ENCODE results near the gene SLC12A5. TPM values are rescaled to one million over a fixed set of nuclear protein-coding genes. Genes with fewer than 3 reads are reported as not detected.

Gene SLC12A5
- not detected for total RNA-seq

DNA sequence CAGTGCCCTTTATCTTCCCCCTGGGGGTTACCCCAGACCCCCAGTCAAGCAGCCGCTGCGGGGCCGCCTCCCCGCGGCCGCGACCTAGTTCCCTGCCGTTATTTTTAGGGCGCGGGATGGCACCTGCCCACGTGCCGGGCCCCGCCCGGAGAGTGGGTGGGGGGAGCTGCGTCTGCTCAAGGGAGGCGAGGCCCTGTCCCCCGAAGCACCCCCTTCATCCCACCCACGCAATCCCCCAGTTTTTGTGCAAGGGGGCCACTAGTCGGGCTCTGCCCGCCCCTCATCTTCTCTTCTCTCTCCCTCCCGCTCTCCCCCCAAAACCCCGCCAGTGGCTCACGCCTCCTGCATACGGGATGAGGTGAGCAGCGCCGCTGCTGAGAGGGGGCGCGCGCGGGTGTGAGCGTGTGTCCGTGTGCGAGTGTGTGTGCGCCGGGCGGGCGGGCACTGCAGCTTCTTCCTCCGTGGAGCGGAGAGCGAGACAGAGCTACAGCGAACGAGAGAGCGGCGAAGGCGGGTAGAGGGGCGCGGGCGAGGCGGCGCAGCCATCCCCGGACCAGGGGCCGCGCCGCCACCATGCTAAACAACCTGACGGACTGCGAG lies at the start of gene SLC12A5:
Gene SLC12A5 (plus strand): TSS at position 444 of the 600 bp plus-strand sequence. CDS start 130 bp downstream, at position 574.
- ATAC-seq (no peak), DNase-seq (no peak)
- Histone ChIP-seq H3K36me3 (no peaks in the 10 kb centered on the region), H3K4me3 (no peak within 1 kb of the TSS), H3K27me3 (peaks cover 77 to 94% (median 84%) of the 10 kb centered on the region in 3 donors), H3K4me1 (no peaks in the 10 kb centered on the region), H3K27ac (no peak within 1 kb of the TSS), H3K9me3 (no peaks in the 10 kb centered on the region)
- intact Hi-C loops (cut with DNase I; ENCODE audit: low total_unique reads) (no loop called here), in situ Hi-C loops (cut with MboI; ENCODE audit: low sequenced_read_pairs in 4 of 4) (no loop called here)
- TF ChIP-seq, protein P1, sequence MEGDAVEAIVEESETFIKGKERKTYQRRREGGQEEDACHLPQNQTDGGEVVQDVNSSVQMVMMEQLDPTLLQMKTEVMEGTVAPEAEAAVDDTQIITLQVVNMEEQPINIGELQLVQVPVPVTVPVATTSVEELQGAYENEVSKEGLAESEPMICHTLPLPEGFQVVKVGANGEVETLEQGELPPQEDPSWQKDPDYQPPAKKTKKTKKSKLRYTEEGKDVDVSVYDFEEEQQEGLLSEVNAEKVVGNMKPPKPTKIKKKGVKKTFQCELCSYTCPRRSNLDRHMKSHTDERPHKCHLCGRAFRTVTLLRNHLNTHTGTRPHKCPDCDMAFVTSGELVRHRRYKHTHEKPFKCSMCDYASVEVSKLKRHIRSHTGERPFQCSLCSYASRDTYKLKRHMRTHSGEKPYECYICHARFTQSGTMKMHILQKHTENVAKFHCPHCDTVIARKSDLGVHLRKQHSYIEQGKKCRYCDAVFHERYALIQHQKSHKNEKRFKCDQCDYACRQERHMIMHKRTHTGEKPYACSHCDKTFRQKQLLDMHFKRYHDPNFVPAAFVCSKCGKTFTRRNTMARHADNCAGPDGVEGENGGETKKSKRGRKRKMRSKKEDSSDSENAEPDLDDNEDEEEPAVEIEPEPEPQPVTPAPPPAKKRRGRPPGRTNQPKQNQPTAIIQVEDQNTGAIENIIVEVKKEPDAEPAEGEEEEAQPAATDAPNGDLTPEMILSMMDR (IDR thresholded peaks at IDR 0.05 in 4 of 5, conservative IDR thresholded peaks at IDR 0.05 in 1 of 5): no peak
- TF ChIP-seq POLR2A (IDR thresholded peaks at IDR 0.05): no peak

DNA sequence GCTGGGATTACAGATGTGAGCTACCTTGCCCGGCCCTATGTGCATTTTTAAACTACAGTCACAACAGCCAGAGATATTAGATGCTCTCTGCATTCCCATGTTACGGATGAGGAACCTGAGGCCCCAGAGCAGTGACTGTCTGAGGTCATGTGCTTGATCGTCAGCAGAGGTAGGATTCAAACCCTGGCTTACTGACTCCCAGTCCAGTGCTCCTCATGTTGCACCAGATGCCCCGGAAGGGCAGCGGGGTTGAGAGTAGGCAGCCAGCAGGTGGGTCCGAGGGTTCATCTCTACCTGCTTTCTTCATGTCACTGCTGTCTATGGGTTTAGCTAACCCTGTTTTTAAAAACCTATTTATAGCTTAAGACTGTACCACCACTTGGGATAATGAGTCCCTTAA lies 47.8 kb upstream of the SLC12A5 start:
- Histone ChIP-seq H3K27ac (no peak overlapping the region), H3K4me3 (no peak overlapping the region), H3K27me3 (no peaks in the 10 kb centered on the region), H3K9me3 (no peaks in the 10 kb centered on the region), H3K36me3 (no peaks in the 10 kb centered on the region), H3K4me1 (no peaks in the 10 kb centered on the region)
- in situ Hi-C loops (cut with MboI; ENCODE audit: low sequenced_read_pairs in 4 of 4) (no loop called here), intact Hi-C loops (cut with DNase I; ENCODE audit: low total_unique reads) (no loop called here)
- ATAC-seq: no peak
- no peak for TF ChIP-seq POLR2A (IDR thresholded peaks at IDR 0.05)
- TF ChIP-seq, protein P1 (IDR thresholded peaks at IDR 0.05 in 4 of 5, conservative IDR thresholded peaks at IDR 0.05 in 1 of 5): no peak
- no peak for DNase-seq

DNA sequence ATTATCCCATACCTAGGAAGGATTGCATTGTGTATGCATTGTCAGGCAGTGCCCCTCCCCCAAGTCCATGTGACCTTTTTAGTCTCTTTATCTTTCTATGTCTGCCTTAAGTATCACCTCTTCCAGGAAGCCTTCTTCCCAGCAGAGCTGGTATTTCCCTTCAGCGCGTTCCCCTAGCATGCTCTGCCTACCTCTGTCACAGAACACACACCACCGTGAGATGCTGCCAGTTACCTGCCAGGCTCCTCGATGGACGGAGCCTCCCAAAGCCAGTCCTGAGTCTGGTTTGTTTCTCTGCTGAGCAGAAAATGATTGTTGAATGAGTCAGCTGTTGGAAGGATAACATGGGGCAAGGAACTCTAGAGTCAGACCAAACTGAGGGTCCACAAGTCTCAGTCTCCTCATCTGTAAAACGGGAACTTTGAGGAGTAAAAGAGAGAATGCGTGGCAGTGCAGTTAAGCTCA lies 45.7 kb upstream of the SLC12A5 start:
- no peak for DNase-seq
- Histone ChIP-seq H3K36me3 (no peaks in the 10 kb centered on the region), H3K27me3 (no peaks in the 10 kb centered on the region), H3K4me3 (no peak overlapping the region), H3K4me1 (no peaks in the 10 kb centered on the region), H3K9me3 (no peaks in the 10 kb centered on the region), H3K27ac (no peak overlapping the region)
- intact Hi-C loops (cut with DNase I; ENCODE audit: low total_unique reads): no loop called here
- in situ Hi-C loops (cut with MboI; ENCODE audit: low sequenced_read_pairs in 4 of 4): no loop called here
- no peak for ATAC-seq
- TF ChIP-seq POLR2A (IDR thresholded peaks at IDR 0.05): no peak
- TF ChIP-seq, protein P1 (IDR thresholded peaks at IDR 0.05 in 4 of 5, conservative IDR thresholded peaks at IDR 0.05 in 1 of 5): no peak

DNA sequence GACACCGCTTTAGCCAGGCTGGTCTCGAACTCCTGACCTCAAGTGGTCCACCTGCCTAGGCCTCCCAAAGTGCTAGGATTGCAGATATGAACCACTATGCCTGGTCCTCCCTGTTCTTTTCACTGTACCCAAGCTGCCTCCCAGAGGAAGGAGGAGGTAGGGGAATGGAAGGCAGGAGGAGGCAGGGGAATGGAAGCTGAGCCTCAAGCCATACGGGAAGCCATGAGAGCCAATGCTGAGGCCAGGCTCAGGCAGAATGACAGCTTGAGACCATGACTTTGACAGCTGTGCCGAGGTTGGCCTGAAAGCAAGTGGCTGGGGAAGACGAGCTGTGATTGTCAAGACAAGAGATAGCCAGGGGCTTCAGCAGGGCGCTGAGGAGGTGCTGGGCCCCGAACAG lies 43.4 kb upstream of the SLC12A5 start:
- ATAC-seq (no peak), DNase-seq (no peak)
- Histone ChIP-seq H3K27ac (no peak overlapping the region), H3K36me3 (no peaks in the 10 kb centered on the region), H3K4me1 (no peaks in the 10 kb centered on the region), H3K4me3 (no peak overlapping the region), H3K9me3 (no peaks in the 10 kb centered on the region), H3K27me3 (peaks cover 0 to 7% (median 0%) of the 10 kb centered on the region in 3 donors)
- TF ChIP-seq POLR2A (IDR thresholded peaks at IDR 0.05): no peak
- TF ChIP-seq, protein P1 (IDR thresholded peaks at IDR 0.05 in 4 of 5, conservative IDR thresholded peaks at IDR 0.05 in 1 of 5): no peak
- in situ Hi-C loops (cut with MboI; ENCODE audit: low sequenced_read_pairs in 4 of 4) (no loop called here), intact Hi-C loops (cut with DNase I; ENCODE audit: low total_unique reads) (no loop called here)

Data from gastrocnemius medialis (tissue), 4 donors.